HG02870 (cell line): ENCODE measurements around the gene KDSR.
A peak's percentile ranks its signal among the peaks of the same experiment; 100 is the strongest.

Source experiments
- ATAC-seq: cut with Tn5 transposase; IDR thresholded peaks from one replicate; pipeline ENCODE4 v1.9.1; 2021; ENCODE audit warnings: mild to moderate bottlenecking, moderate library complexity; ENCODE audit not compliant: unreplicated experiment

The KDSR gene

DNA sequence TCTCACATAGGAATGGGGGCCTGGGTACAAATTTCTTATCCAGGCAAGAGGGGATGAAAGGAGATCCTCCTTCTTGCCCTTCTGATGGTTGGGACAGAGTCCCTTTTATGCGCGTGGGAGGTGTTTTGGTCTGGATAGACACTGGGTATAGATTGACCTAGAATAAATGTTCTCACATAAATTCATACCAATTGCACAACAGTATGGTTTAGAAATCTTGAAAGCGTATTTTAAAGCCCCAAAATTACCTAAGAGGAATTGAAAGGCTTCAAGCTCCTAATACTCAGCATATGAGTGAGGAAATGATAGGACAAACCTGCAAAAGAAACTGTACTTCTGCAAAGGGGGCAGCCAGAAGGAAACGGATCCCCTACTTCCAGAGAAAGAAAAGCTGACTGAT is 44.8 kb downstream of the KDSR start:
- ATAC-seq, result no peak

- no peak for ATAC-seq
Observed at GRCh38 chr18:63321291-63321690, 45.7 kb downstream of the KDSR start.

- ATAC-seq, result no peak
Observed at GRCh38 chr18:63320975-63321265, 46.1 kb downstream of the KDSR start.

- peak; percentile 63 for ATAC-seq
Observed at GRCh38 chr18:63320123-63320974, 46.7 kb downstream of the KDSR start.

DNA sequence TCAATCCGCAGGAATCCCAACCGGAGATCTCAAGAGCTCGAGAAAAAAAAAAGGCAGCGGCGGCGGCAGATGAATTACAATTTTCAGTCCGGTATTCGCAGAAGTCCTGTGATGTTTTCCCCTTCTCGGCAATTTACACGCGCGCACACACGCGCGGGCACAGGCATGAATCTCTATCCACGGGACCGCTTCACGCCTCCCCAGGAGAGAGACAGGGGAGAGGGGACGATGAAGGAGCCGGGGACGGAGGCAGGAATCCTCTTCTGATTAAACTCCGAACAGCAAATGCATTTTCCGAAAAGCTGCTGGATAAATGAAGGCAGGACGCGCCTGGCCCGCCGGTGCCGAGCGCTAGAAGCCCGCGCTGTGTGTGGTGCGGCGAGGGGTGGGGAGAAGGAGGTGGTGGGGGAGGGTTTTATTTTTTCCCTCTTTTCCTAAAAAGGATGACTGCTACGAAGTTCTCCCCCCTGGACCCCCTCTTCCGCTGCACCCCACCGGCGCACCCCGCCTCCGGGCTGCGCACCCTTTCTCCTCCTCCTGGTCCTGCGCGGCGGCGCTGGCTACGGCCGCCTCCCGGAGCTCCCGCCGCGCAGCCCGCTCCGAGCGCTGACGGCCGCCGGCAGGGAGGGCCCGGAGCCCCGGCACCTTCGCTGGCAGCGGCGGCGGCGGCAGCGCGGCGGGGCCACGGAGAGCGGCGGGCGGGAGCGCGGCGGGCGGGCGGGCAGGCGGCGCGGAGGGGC is 47.5 kb downstream of the KDSR start, which contains the start of gene BCL2:
Gene BCL2, minus strand, starts transcription at position 387 of the 740 bp plus-strand sequence.
- ATAC-seq, result peak; percentile 6

DNA sequence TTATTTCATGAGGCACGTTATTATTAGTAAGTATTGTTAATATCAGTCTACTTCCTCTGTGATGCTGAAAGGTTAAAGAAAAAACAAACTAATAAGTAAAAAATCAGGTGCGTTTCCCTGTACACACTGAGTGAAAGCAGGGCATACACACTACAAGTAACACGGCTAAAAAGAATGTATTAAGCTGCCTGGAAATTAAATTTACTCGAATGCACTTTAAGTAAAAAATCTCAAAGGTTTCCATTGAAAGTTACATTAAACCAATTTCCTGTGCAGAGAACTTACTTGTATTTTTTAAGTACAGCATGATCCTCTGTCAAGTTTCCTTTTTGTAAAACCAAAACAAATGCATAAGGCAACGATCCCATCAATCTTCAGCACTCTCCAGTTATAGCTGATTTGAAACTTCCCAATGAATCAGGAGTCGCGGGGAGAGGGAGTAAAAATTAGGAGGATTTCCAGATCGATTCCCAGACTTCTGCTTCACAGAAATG is 48.1 kb downstream of the KDSR start:
- ATAC-seq, result no peak

DNA sequence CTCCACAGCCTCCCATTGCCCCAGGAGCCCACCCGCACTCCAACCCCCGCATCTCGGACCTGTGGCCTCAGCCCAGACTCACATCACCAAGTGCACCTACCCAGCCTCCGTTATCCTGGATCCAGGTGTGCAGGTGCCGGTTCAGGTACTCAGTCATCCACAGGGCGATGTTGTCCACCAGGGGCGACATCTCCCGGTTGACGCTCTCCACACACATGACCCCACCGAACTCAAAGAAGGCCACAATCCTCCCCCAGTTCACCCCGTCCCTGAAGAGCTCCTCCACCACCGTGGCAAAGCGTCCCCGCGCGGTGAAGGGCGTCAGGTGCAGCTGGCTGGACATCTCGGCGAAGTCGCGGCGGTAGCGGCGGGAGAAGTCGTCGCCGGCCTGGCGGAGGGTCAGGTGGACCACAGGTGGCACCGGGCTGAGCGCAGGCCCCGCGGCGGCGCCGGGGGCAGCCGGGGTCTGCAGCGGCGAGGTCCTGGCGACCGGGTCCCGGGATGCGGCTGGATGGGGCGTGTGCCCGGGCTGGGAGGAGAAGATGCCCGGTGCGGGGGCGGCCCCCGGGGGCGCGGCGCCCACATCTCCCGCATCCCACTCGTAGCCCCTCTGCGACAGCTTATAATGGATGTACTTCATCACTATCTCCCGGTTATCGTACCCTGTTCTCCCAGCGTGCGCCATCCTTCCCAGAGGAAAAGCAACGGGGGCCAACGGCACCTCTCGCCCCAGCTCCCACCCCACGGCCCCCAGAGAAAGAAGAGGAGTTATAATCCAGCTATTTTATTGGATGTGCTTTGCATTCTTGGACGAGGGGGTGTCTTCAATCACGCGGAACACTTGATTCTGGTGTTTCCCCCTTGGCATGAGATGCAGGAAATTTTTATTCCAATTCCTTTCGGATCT is 48.8 kb downstream of the KDSR start:
- ATAC-seq, result peak; percentile 40

- no peak for ATAC-seq
Observed at GRCh38 chr18:63317556-63317946, 49.5 kb downstream of the KDSR start.

GRCh38 chr18:63316612-63317555 is 50.1 kb downstream of the KDSR start:
- ATAC-seq, result peak; percentile 15

- ATAC-seq, result no peak
Observed at GRCh38 chr18:63315876-63316275, 51.1 kb downstream of the KDSR start.

DNA sequence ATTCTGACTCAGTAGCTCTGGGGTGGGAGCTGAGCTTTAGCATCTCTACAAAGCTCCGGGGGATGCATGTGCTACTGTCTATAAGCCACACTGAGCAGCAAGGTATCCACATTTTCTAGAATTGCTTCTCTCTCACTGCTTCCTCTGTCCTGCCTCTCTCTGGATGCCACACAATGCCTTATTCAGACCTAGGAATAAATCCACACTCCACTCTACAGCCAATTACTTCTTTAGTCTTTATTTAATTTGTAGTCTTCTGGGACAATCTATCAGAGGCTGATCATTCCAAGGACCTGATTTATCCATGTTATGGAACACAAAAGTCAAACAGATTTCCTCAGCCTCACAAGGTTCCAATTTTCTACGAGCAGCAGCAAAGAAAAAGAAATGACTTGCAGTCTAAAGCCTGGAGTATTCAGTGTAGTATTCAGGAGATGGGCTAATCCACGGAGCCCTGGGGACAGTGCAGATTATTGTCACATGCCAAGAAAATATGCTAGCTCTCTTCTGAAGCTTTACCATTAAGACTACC is 51.8 kb downstream of the KDSR start:
- ATAC-seq, result no peak

DNA sequence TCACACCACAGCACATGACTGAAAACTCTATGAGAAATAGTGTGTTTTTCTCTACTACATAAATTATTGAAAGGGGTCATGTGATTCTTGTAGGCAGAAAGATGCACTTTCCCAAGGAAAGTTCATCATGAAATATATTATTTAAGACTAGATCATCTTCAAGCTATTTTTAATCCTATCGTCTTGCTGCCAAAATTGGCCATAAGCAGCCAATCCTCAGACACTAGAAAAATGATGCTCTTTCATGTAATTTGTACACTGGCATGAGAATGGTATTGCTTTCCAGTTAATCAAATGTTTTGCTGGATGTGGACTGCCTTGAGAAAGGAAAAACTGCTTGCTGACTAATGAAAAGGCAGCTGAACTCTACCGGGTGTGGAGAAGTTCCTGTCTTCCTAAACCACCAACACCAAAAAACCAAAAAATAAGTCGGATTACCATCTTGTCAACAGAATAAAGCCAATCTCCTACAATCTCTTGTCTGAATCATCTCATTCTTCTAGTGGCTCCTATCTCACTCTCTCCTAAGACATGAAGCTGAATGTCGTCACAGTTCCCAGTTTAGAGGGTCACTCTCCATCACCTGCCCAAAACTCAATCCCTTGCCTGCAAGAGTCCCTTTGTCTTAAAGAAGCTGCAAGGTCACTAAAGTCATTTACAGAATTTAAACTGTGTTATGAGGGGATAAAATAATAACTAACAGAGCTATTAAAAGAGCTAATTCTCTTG is 52.8 kb downstream of the KDSR start:
- no peak for ATAC-seq

GRCh38 chr18:63313396-63313917 is 53.5 kb downstream of the KDSR start:
- no peak for ATAC-seq

GRCh38 chr18:63312737-63313395 is 54.1 kb downstream of the KDSR start:
- ATAC-seq, result peak; percentile 33

GRCh38 chr18:63312019-63312409 is 55.0 kb downstream of the KDSR start:
- ATAC-seq, result no peak

GRCh38 chr18:63311118-63312018 is 55.6 kb downstream of the KDSR start:
- ATAC-seq, result peak; percentile 65

GRCh38 chr18:63309422-63309821 is 57.6 kb downstream of the KDSR start:
- no peak for ATAC-seq
